Epithelial cell of proximal tubule (primary cell): Measurements from ENCODE around the gene CEPT1. TPM values are rescaled to one million over a fixed set of nuclear protein-coding genes. Genes with fewer than 3 reads are reported as not detected.

Source experiments
- DNase-seq: peaks from one replicate; pipeline ENCODE4 v3.0.0-alpha.2; 2011; ENCODE audit warnings: low read depth
- H3K4me3 ChIP-seq: 2 replicates; pipeline ENCODE4 v1.5.1; 2011; ENCODE audit warnings: low read depth, mild to moderate bottlenecking, low read length
- total RNA-seq: library from RNA; depleted of rRNA; stranded (reverse); fragments of >200 nt; gene quantifications from 2 replicates; pipeline ENCODE4 v1.2.3, GENCODE V29; 2015
- TF ChIP-seq, protein P1 (sequence below): conservative IDR thresholded peaks from 2 replicates; pipeline ENCODE4 v1.5.1; 2012; ENCODE audit warnings: low read depth, mild to moderate bottlenecking, low read length

CEPT1 gene
- total RNA-seq, 1 donor from 2014 or later = 15.0 TPM

- no peak for DNase-seq
- no peak overlapping the region for H3K4me3 ChIP-seq
- TF ChIP-seq, protein P1, sequence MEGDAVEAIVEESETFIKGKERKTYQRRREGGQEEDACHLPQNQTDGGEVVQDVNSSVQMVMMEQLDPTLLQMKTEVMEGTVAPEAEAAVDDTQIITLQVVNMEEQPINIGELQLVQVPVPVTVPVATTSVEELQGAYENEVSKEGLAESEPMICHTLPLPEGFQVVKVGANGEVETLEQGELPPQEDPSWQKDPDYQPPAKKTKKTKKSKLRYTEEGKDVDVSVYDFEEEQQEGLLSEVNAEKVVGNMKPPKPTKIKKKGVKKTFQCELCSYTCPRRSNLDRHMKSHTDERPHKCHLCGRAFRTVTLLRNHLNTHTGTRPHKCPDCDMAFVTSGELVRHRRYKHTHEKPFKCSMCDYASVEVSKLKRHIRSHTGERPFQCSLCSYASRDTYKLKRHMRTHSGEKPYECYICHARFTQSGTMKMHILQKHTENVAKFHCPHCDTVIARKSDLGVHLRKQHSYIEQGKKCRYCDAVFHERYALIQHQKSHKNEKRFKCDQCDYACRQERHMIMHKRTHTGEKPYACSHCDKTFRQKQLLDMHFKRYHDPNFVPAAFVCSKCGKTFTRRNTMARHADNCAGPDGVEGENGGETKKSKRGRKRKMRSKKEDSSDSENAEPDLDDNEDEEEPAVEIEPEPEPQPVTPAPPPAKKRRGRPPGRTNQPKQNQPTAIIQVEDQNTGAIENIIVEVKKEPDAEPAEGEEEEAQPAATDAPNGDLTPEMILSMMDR = no peak
Measured at GRCh38 chr1:111162488-111162880, 22.5 kb downstream of the CEPT1 start.

DNA sequence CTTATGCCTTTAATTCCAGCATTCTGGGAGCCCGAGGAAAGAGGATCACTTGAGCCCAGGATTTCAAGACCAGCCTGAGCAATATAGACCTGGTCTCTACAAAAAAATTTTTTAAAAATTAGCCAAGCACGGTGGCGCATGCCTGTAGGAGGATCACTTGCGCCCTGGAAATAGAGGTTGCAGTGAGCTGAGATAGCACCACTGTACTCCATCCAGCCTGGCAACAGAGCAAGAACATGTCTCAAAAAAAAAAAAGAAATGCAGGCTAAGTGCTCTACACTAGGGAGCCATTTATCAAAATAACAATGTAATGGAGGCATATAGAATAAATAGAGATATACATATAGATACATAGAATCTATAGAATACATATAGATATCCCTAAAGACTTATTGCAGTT lies 23.3 kb downstream of the CEPT1 start:
- DNase-seq = no peak
- TF ChIP-seq, protein P1 = no peak
- H3K4me3 ChIP-seq = no peak overlapping the region

DNA sequence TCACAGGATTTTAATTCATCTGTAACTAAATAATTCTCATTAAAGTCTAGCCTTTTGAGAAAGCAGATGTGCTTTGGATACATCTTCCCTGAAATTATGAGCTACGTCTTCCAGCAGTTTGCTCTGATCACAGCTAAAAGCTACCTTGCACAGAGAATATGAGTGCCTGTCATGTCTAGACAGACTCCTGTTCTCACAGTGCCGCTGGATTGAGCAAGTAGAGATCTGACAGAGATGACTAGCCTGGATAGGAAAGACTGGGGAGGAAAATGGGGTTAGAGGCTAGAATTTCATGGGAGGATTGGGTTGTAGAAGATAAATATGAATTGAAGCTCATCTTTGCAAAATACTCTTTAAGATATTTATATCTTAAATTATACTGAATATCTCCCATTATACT lies 24.1 kb downstream of the CEPT1 start:
- TF ChIP-seq, protein P1 = no peak
- no peak for DNase-seq
- H3K4me3 ChIP-seq = no peak overlapping the region

DNA sequence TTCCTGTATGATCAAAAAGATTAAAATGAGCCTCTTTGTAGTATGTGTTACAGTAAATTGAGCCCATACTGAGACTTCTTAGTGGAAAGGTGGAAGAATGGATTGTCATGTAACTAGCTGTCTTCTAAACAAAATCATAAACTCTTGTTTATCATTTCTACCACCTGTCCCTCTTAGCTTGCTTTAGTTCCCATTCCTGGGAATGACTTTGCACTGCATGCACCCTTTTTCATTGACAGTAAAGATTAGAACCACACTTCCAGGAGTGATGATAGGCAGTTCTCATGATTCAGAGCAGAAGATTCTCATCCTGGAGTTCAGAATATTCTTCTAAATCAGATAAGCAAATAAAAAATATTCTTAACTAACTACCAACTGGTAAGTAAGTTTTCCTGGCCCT lies 32.4 kb downstream of the CEPT1 start:
- no peak for DNase-seq
- TF ChIP-seq, protein P1 = no peak
- H3K4me3 ChIP-seq = no peak overlapping the region

- no peak for DNase-seq
- TF ChIP-seq, protein P1 = no peak
- H3K4me3 ChIP-seq = no peak overlapping the region
Measured at GRCh38 chr1:111174070-111174469, 34.0 kb downstream of the CEPT1 start.

DNA sequence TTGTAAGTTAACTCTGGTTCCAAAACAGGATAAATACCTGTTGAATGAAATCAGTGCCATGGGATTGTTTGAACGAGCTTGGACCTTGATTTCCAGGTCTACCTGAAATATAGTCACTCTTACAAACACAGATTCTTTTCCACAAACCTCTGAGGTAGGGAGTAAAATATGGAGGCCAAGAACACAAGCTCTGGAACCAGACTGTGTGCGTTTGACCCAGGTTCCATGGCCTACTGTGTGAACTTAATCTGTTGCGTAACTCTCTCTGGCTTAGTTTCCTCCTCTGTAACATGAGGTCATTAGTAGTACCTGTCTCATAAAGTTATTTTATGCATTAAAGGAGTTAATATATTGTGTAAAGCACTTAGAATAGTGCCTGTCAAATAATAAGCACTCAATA lies 35.3 kb downstream of the CEPT1 start:
- H3K4me3 ChIP-seq = no peak overlapping the region
- no peak for DNase-seq
- TF ChIP-seq, protein P1 = no peak

- H3K4me3 ChIP-seq = no peak overlapping the region
- TF ChIP-seq, protein P1 = no peak
- DNase-seq = no peak
Measured at GRCh38 chr1:111176678-111177077, 36.7 kb downstream of the CEPT1 start.
